ENCODE data around the gene HERPUD2. TPM values are rescaled to one million over a fixed set of nuclear protein-coding genes. Genes with fewer than 3 reads are reported as not detected.

Gene HERPUD2
- total and polyA plus RNA-seq, 2 experiments from 2014 or later, result 25.5 to 28.0 TPM

GRCh38 chr7:35705932-35706461 lies 11.1 kb upstream of the HERPUD2 start:
- Histone ChIP-seq H2AFZ (no peak overlapping the region), H3K4me3 (no peak overlapping the region), H3K79me2 (no peaks in the 10 kb centered on the region), H3K4me2 (no peak overlapping the region), H3K36me3 (replicated peaks; ENCODE audit: insufficient read depth, low read depth) (no peaks in the 10 kb centered on the region), H3K27ac (peak overlapping the region; percentile 4), H3K4me1 (ENCODE audit: insufficient read depth) (peaks cover 3% of the 10 kb centered on the region), H3K9me2 (replicated peaks; ENCODE audit: insufficient read depth) (no peaks in the 10 kb centered on the region), H3K9me3 (ENCODE audit: low read depth) (no peaks in the 10 kb centered on the region), H3K27me3 (no peaks in the 10 kb centered on the region), H4K20me1 (ENCODE audit: insufficient read depth, poor library complexity, severe bottlenecking) (no peaks in the 10 kb centered on the region)
- DNase-seq (ENCODE audit: low spot score), result no peak
- TF ChIP-seq EZH2 (IDR thresholded peaks at IDR 0.05; ENCODE audit: borderline replicate concordance), result no peak

GRCh38 chr7:35704261-35704660 lies 9.3 kb upstream of the HERPUD2 start:
- Histone ChIP-seq H3K9me2 (replicated peaks; ENCODE audit: insufficient read depth) (no peaks in the 10 kb centered on the region), H3K4me2 (no peak overlapping the region), H3K9me3 (ENCODE audit: low read depth) (no peaks in the 10 kb centered on the region), H3K27ac (no peak overlapping the region), H3K4me3 (no peak overlapping the region), H3K27me3 (no peaks in the 10 kb centered on the region), H3K79me2 (no peaks in the 10 kb centered on the region), H3K4me1 (ENCODE audit: insufficient read depth) (peaks cover 3% of the 10 kb centered on the region), H3K36me3 (replicated peaks; ENCODE audit: insufficient read depth, low read depth) (no peaks in the 10 kb centered on the region), H2AFZ (no peak overlapping the region), H4K20me1 (ENCODE audit: insufficient read depth, poor library complexity, severe bottlenecking) (no peaks in the 10 kb centered on the region)
- TF ChIP-seq CTCF (IDR thresholded peaks at IDR 0.05; ENCODE audit: poor library complexity) (no peak), EZH2 (IDR thresholded peaks at IDR 0.05; ENCODE audit: borderline replicate concordance) (no peak), EZH2phosphoT487 (IDR thresholded peaks at IDR 0.05; ENCODE audit: low read depth, severe bottlenecking, unreplicated experiment) (no peak)
- WGBS (ENCODE audit: low lambda C conversion rate, missing lambda C conversion rate), result 94% methylated on average over 1 of the region's 1 CpG
- DNase-seq (ENCODE audit: low spot score), result no peak

- Histone ChIP-seq H3K4me1 (ENCODE audit: insufficient read depth) (peaks cover 3% of the 10 kb centered on the region), H3K9me3 (ENCODE audit: low read depth) (no peaks in the 10 kb centered on the region), H2AFZ (no peak overlapping the region), H3K9me2 (replicated peaks; ENCODE audit: insufficient read depth) (no peaks in the 10 kb centered on the region), H3K79me2 (no peaks in the 10 kb centered on the region), H4K20me1 (ENCODE audit: insufficient read depth, poor library complexity, severe bottlenecking) (no peaks in the 10 kb centered on the region), H3K36me3 (replicated peaks; ENCODE audit: insufficient read depth, low read depth) (no peaks in the 10 kb centered on the region), H3K4me2 (no peak overlapping the region), H3K4me3 (no peak overlapping the region), H3K27ac (no peak overlapping the region), H3K27me3 (no peaks in the 10 kb centered on the region)
- 80% methylated on average over 4 of the region's 4 CpGs for WGBS (ENCODE audit: low lambda C conversion rate, missing lambda C conversion rate)
- DNase-seq (ENCODE audit: low spot score), result no peak
- TF ChIP-seq EZH2 (IDR thresholded peaks at IDR 0.05; ENCODE audit: borderline replicate concordance) (no peak), EZH2phosphoT487 (IDR thresholded peaks at IDR 0.05; ENCODE audit: low read depth, severe bottlenecking, unreplicated experiment) (no peak), CTCF (IDR thresholded peaks at IDR 0.05; ENCODE audit: poor library complexity) (no peak)
Observed at GRCh38 chr7:35702541-35702940, 7.6 kb upstream of the HERPUD2 start.

GRCh38 chr7:35701287-35701900 lies 6.5 kb upstream of the HERPUD2 start:
- Histone ChIP-seq H3K9me2 (replicated peaks; ENCODE audit: insufficient read depth) (no peaks in the 10 kb centered on the region), H3K4me1 (ENCODE audit: insufficient read depth) (peaks cover 3% of the 10 kb centered on the region), H3K36me3 (replicated peaks; ENCODE audit: insufficient read depth, low read depth) (no peaks in the 10 kb centered on the region), H3K9me3 (ENCODE audit: low read depth) (no peaks in the 10 kb centered on the region), H4K20me1 (ENCODE audit: insufficient read depth, poor library complexity, severe bottlenecking) (no peaks in the 10 kb centered on the region), H3K79me2 (no peaks in the 10 kb centered on the region), H3K4me2 (no peak overlapping the region), H2AFZ (no peak overlapping the region), H3K27me3 (no peaks in the 10 kb centered on the region), H3K4me3 (no peak overlapping the region), H3K27ac (no peak overlapping the region)
- DNase-seq (ENCODE audit: low spot score), result no peak
- WGBS (ENCODE audit: low lambda C conversion rate, missing lambda C conversion rate), result 94% methylated on average over 1 of the region's 1 CpG
- no peak for TF ChIP-seq EZH2 (IDR thresholded peaks at IDR 0.05; ENCODE audit: borderline replicate concordance)
- no peak for TF ChIP-seq CTCF (IDR thresholded peaks at IDR 0.05; ENCODE audit: poor library complexity)
- no peak for TF ChIP-seq EZH2phosphoT487 (IDR thresholded peaks at IDR 0.05; ENCODE audit: low read depth, severe bottlenecking, unreplicated experiment)

Data from hepatocyte (in vitro differentiated cells).